Measurements from ENCODE around the gene RAPGEF1. TPM values are rescaled to one million over a fixed set of nuclear protein-coding genes. Genes with fewer than 3 reads are reported as not detected.

RAPGEF1 gene
- total and polyA plus RNA-seq, 2 donors (not counting 3 experiments of a cell fraction or from before 2014, with no cell fraction given) = 50.0 to 124 TPM

GRCh38 chr9:131610231-131610761, 129.6 kb downstream of the RAPGEF1 start:
- H4K20me1 ChIP-seq (replicated peaks; ENCODE audit: control insufficient read depth, extremely low read depth, insufficient read depth, low read length) = no peaks in the 10 kb centered on the region
- BruUV-seq (replicated peaks) = no TSS peak
- intact Hi-C loops (cut with micrococcal nuclease) = no loop called here
- TF ChIP-seq EZH2 (IDR thresholded peaks at IDR 0.05; ENCODE audit: borderline replicate concordance, low read depth, low read length, severe bottlenecking) (no peak), MAX (IDR thresholded peaks at IDR 0.05; ENCODE audit: insufficient read depth, insufficient read length) (no peak), CTCF (IDR thresholded peaks at IDR 0.05; ENCODE audit: extremely low read depth in 1 of 2, insufficient read depth in 1 of 2, low read depth in 1 of 2, low read length in 2 of 2) (no peak), JUN (IDR thresholded peaks at IDR 0.05; ENCODE audit: borderline replicate concordance, insufficient read depth, insufficient read length, low read depth) (no peak), FOS (IDR thresholded peaks at IDR 0.05; ENCODE audit: borderline replicate concordance, insufficient read depth, low read length) (no peak), GATA2 (IDR thresholded peaks at IDR 0.05; ENCODE audit: insufficient read depth, insufficient read length, low read depth, low read length) (no peak), MYC (IDR thresholded peaks at IDR 0.05; ENCODE audit: low read depth, low read length) (no peak), POLR2AphosphoS5 (IDR thresholded peaks at IDR 0.05; ENCODE audit: insufficient read depth, low read depth, low read length) (no peak), POLR2A (IDR thresholded peaks at IDR 0.05; ENCODE audit: low read depth, low read length) (no peak)
- no peak overlapping the region for H3K4me3 ChIP-seq (replicated peaks in 1 of 3; ENCODE audit: insufficient read depth in 1 of 3, low read depth in 1 of 3, low read length in 3 of 3)
- H3K27me3 ChIP-seq (ENCODE audit: control insufficient read depth in 2 of 2, insufficient read depth in 2 of 2, low read length in 2 of 2) = no peaks in the 10 kb centered on the region
- H3K79me2 ChIP-seq (ENCODE audit: control insufficient read depth, insufficient read depth, low read length) = no peaks in the 10 kb centered on the region
- DNase-seq (ENCODE audit: low read depth, low spot score) (no peak), FAIRE-seq (no peak)
- dilution Hi-C loops (cut with MboI; ENCODE audit: extremely low pct_ligation_motif_present, low sequenced_read_pairs) = no loop called here
- H2AFZ ChIP-seq (ENCODE audit: low read depth, low read length) = no peak overlapping the region
- H3K4me2 ChIP-seq (ENCODE audit: insufficient read depth, low read length) = no peak overlapping the region
- CTCF ChIA-PET = interaction anchor here (0.5 to 2.8 kb wide), 4 partner anchors 12 to 516 kb away, joined by 3 to 15 read pairs (median 4); no protein-coding TSS in a partner anchor
- H3K4me1 ChIP-seq (ENCODE audit: control insufficient read depth, extremely low read depth, insufficient read depth, low read length) = peaks cover 17% of the 10 kb centered on the region
- no peaks in the 10 kb centered on the region for H3K9me1 ChIP-seq (replicated peaks; ENCODE audit: control insufficient read depth, extremely low read depth, insufficient read depth, low read length)
- H3K27ac ChIP-seq (ENCODE audit: insufficient read depth, low read depth, low read length) = no peak overlapping the region
- POLR2A ChIA-PET = no interaction called here
- H3K9ac ChIP-seq (replicated peaks; ENCODE audit: extremely low read depth, insufficient read depth, low read length) = no peak overlapping the region
- H3K36me3 ChIP-seq (ENCODE audit: control insufficient read depth in 2 of 2, extremely low read depth in 1 of 2, insufficient read depth in 2 of 2, low read length in 2 of 2) = peaks cover 0 to 24% of the 10 kb centered on the region in 2 experiments
- H3K9me3 ChIP-seq (replicated peaks; ENCODE audit: control insufficient read depth, insufficient read depth, low read length) = no peaks in the 10 kb centered on the region
